Mesenchymal stem cell (in vitro differentiated cells and primary cell): Measurements from ENCODE around the gene SORCS3.

Experiments used
- DNase-seq: peaks from one replicate; pipeline ENCODE4 v3.0.0-alpha.2; 2013
- H2AFZ ChIP-seq: one replicate; pipeline ENCODE4 v1.6.1; 2013; ENCODE audit warnings: low read depth, mild to moderate bottlenecking, control low read depth, inconsistent platforms, low read length, moderate library complexity
- H2AK5ac ChIP-seq: 2 replicates; pipeline ENCODE4 v1.6.1; 2013; ENCODE audit warnings: low read length, moderate library complexity, mild to moderate bottlenecking, inconsistent platforms; ENCODE audit not compliant: severe bottlenecking
- H2BK120ac ChIP-seq: one replicate; pipeline ENCODE4 v1.6.1; 2013; ENCODE audit warnings: low read depth, mild to moderate bottlenecking, inconsistent platforms, low read length, moderate library complexity
- H2BK12ac ChIP-seq, 2 experiments: one replicate each; pipeline ENCODE4 v1.6.1; 2013; ENCODE audit warnings: inconsistent platforms in 2 of 2, low read length in 2 of 2, mild to moderate bottlenecking in 2 of 2, moderate library complexity in 2 of 2, control low read depth in 1 of 2
- H2BK15ac ChIP-seq: one replicate; pipeline ENCODE4 v1.6.1; 2013; ENCODE audit warnings: mild to moderate bottlenecking, low read depth, inconsistent platforms; ENCODE audit not compliant: poor library complexity, severe bottlenecking
- H2BK5ac ChIP-seq: 2 replicates; pipeline ENCODE4 v1.6.1; 2013; ENCODE audit warnings: low read depth, mild to moderate bottlenecking, low read length, control low read depth, inconsistent platforms; ENCODE audit not compliant: poor library complexity, severe bottlenecking
- H3K14ac ChIP-seq, 2 experiments: one replicate each; pipeline ENCODE4 v1.6.1; 2013; ENCODE audit warnings: inconsistent platforms in 2 of 2, low read length in 2 of 2, control low read depth in 1 of 2, mild to moderate bottlenecking in 1 of 2, moderate library complexity in 1 of 2
- H3K18ac ChIP-seq, 2 experiments: one replicate each; pipeline ENCODE4 v1.6.1; 2013; ENCODE audit warnings: inconsistent platforms in 2 of 2, low read length in 2 of 2, control low read depth in 1 of 2, low read depth in 1 of 2, mild to moderate bottlenecking in 1 of 2
- H3K23ac ChIP-seq, 2 experiments: one replicate each; pipeline ENCODE4 v1.6.1; 2013; ENCODE audit warnings: inconsistent platforms in 2 of 2, low read length in 2 of 2, mild to moderate bottlenecking in 2 of 2, moderate library complexity in 2 of 2, control low read depth in 1 of 2
- H3K27ac ChIP-seq: 2 replicates; pipeline ENCODE4 v1.5.1; 2013; ENCODE audit warnings: mild to moderate bottlenecking, moderate library complexity, low read length, control low read depth, inconsistent platforms; ENCODE audit not compliant: poor library complexity, severe bottlenecking
- H3K27me3 ChIP-seq, 2 experiments: 2 replicates each; pipeline versions ENCODE4 v1.6.1 to v1.7.0; 2013; ENCODE audit warnings: low read length in 2 of 2, mild to moderate bottlenecking in 2 of 2, moderate library complexity in 2 of 2, control low read depth in 1 of 2, inconsistent platforms in 1 of 2; ENCODE audit not compliant: control insufficient read depth in 1 of 2, insufficient read depth in 1 of 2
- H3K36me3 ChIP-seq, 2 experiments: 2 replicates each; pipeline versions ENCODE4 v1.6.1 to v1.7.0; 2013; ENCODE audit warnings: low read length in 2 of 2, control low read depth in 1 of 2, inconsistent platforms in 1 of 2, low read depth in 1 of 2, mild to moderate bottlenecking in 1 of 2; ENCODE audit not compliant: insufficient read depth in 2 of 2, control insufficient read depth in 1 of 2
- H3K4ac ChIP-seq, 2 experiments: one replicate each; pipeline ENCODE4 v1.6.1; 2013; ENCODE audit warnings: inconsistent platforms in 2 of 2, low read length in 2 of 2, mild to moderate bottlenecking in 2 of 2, moderate library complexity in 2 of 2, control low read depth in 1 of 2, low read depth in 1 of 2
- H3K4me1 ChIP-seq: 2 replicates; pipeline ENCODE4 v1.6.1; 2013; ENCODE audit warnings: low read depth, low read length, control low read depth; ENCODE audit not compliant: control insufficient read depth, insufficient read depth
- H3K4me2 ChIP-seq: 2 replicates; pipeline ENCODE4 v1.6.1; 2013; ENCODE audit warnings: low read length, mild to moderate bottlenecking, inconsistent platforms; ENCODE audit not compliant: poor library complexity, severe bottlenecking
- H3K4me3 ChIP-seq, 2 experiments: 2 replicates each; pipeline versions ENCODE4 v1.5.1 to v1.7.0; 2013; ENCODE audit warnings: low read length in 2 of 2, mild to moderate bottlenecking in 2 of 2, control low read depth in 1 of 2, low read depth in 1 of 2; ENCODE audit not compliant: insufficient read depth in 1 of 2
- H3K79me1 ChIP-seq: replicated peaks from 2 replicates; pipeline ENCODE4 v1.6.1; 2013; ENCODE audit warnings: mild to moderate bottlenecking, control low read depth, low read length, inconsistent platforms; ENCODE audit not compliant: poor library complexity, severe bottlenecking
- H3K9ac ChIP-seq: 2 replicates; pipeline ENCODE4 v1.7.0; 2013; ENCODE audit warnings: mild to moderate bottlenecking, low read length, moderate library complexity
- H3K9me3 ChIP-seq: 2 replicates; pipeline ENCODE4 v1.7.0; 2013; ENCODE audit warnings: mild to moderate bottlenecking, low read length; ENCODE audit not compliant: control insufficient read depth
- H4K8ac ChIP-seq: one replicate; pipeline ENCODE4 v1.6.1; 2013; ENCODE audit warnings: inconsistent platforms, mild to moderate bottlenecking, low read length, moderate library complexity
- H4K91ac ChIP-seq: one replicate; pipeline ENCODE4 v1.6.1; 2013; ENCODE audit warnings: mild to moderate bottlenecking, low read length, inconsistent platforms
- WGBS: methylation state at CpG from one replicate; pipeline ENCODE4 v1.1.7; 2013; ENCODE audit warnings: mixed read lengths; 5-methylcytosine and 5-hydroxymethylcytosine counted together

Gene SORCS3

GRCh38 chr10:104631946-104632345 is 9.1 kb upstream of the SORCS3 start:
- H2BK5ac ChIP-seq: no peak overlapping the region
- 56% methylated on average over 3 of the region's 3 CpGs for WGBS
- no peak overlapping the region for H4K8ac ChIP-seq
- H2BK15ac ChIP-seq: no peak overlapping the region
- no peak overlapping the region for H2BK12ac ChIP-seq
- H4K91ac ChIP-seq: no peak overlapping the region
- no peaks in the 10 kb centered on the region for H3K79me1 ChIP-seq
- no peak overlapping the region for H3K4me2 ChIP-seq
- H2AFZ ChIP-seq: no peak overlapping the region
- no peak overlapping the region for H3K4ac ChIP-seq
- no peak overlapping the region for H3K23ac ChIP-seq
- H3K9ac ChIP-seq: no peak overlapping the region
- no peak overlapping the region for H2BK120ac ChIP-seq
- peaks cover 0 to 22% of the 10 kb centered on the region in 2 experiments for H3K27me3 ChIP-seq
- H3K18ac ChIP-seq: no peak overlapping the region
- no peak overlapping the region for H3K4me3 ChIP-seq
- no peak for DNase-seq
- no peaks in the 10 kb centered on the region for H3K4me1 ChIP-seq
- no peak overlapping the region for H3K27ac ChIP-seq
- H3K36me3 ChIP-seq: no peaks in the 10 kb centered on the region
- no peak overlapping the region for H3K14ac ChIP-seq
- H2AK5ac ChIP-seq: no peak overlapping the region
- no peaks in the 10 kb centered on the region for H3K9me3 ChIP-seq

- Histone ChIP-seq H3K14ac (no peak overlapping the region), H4K8ac (no peak overlapping the region), H2BK5ac (no peak overlapping the region), H2BK120ac (no peak overlapping the region), H3K4me3 (no peak overlapping the region), H2BK12ac (no peak overlapping the region), H3K79me1 (no peaks in the 10 kb centered on the region), H3K23ac (no peak overlapping the region), H3K9ac (no peak overlapping the region), H3K9me3 (no peaks in the 10 kb centered on the region), H3K4ac (no peak overlapping the region), H2AFZ (no peak overlapping the region), H3K27ac (no peak overlapping the region), H2AK5ac (no peak overlapping the region), H3K4me2 (peak overlapping the region; percentile 6), H4K91ac (no peak overlapping the region), H3K4me1 (peaks cover 7% of the 10 kb centered on the region), H3K36me3 (peaks cover 0 to 3% of the 10 kb centered on the region in 2 experiments), H3K27me3 (peaks cover 57 to 75% of the 10 kb centered on the region in 2 experiments), H2BK15ac (no peak overlapping the region), H3K18ac (no peak overlapping the region)
- DNase-seq: no peak
- WGBS: 3% methylated on average over 42 of the region's 42 CpGs
Observed at GRCh38 chr10:104638861-104639589, 2.1 kb upstream of the SORCS3 start.

GRCh38 chr10:104639590-104640338 is 1.3 kb upstream of the SORCS3 start:
- Histone ChIP-seq H3K9ac (no peak overlapping the region), H3K23ac (no peak overlapping the region), H3K4ac (no peak overlapping the region), H3K4me2 (no peak overlapping the region), H2BK120ac (no peak overlapping the region), H3K36me3 (peaks cover 0 to 3% of the 10 kb centered on the region in 2 experiments), H3K27me3 (peaks cover 60 to 79% of the 10 kb centered on the region in 2 experiments), H3K79me1 (no peaks in the 10 kb centered on the region), H3K4me1 (peaks cover 7% of the 10 kb centered on the region), H3K4me3 (no peak overlapping the region), H4K91ac (no peak overlapping the region), H2BK12ac (no peak overlapping the region), H3K18ac (no peak overlapping the region), H2AFZ (no peak overlapping the region), H2BK5ac (no peak overlapping the region), H4K8ac (no peak overlapping the region), H2AK5ac (no peak overlapping the region), H3K14ac (no peak overlapping the region), H3K9me3 (no peaks in the 10 kb centered on the region), H3K27ac (no peak overlapping the region), H2BK15ac (no peak overlapping the region)
- no peak for DNase-seq
- 3% methylated on average over 30 of the region's 40 CpGs for WGBS

- Histone ChIP-seq H2BK15ac (no peak overlapping the region), H3K23ac (no peak overlapping the region), H3K36me3 (peaks cover 0 to 3% of the 10 kb centered on the region in 2 experiments), H3K79me1 (no peaks in the 10 kb centered on the region), H3K4me3 (no peak overlapping the region), H2AK5ac (no peak overlapping the region), H2BK120ac (no peak overlapping the region), H4K8ac (no peak overlapping the region), H2BK5ac (no peak overlapping the region), H4K91ac (no peak overlapping the region), H3K14ac (no peak overlapping the region), H3K9ac (no peak overlapping the region), H3K4ac (no peak overlapping the region), H3K9me3 (no peaks in the 10 kb centered on the region), H3K4me1 (peaks cover 7% of the 10 kb centered on the region), H2BK12ac (no peak overlapping the region), H3K4me2 (no peak overlapping the region), H2AFZ (no peak overlapping the region), H3K18ac (no peak overlapping the region), H3K27ac (no peak overlapping the region), H3K27me3 (peaks cover 60 to 83% of the 10 kb centered on the region in 2 experiments)
- 2% methylated on average over 37 of the region's 82 CpGs for WGBS
- no peak for DNase-seq
Observed at GRCh38 chr10:104640339-104641186, 527 bp upstream of the SORCS3 start.
